CD4-positive, alpha-beta T cell treated with Interleukin-4 for 1 hour (primary cell): ENCODE data around the gene MYPOP.
A peak's percentile ranks its signal among the peaks of the same experiment; 100 is the strongest.
"Not testable (repeated sequence)": the region's sequence is repeated elsewhere in the genome, so short reads cannot be mapped to it uniquely, and the experiment has no call there.

ENCODE experiments used
- DNase-seq, 2 donors: peaks; one replicate each; pipeline ENCODE4 v3.0.0-alpha.2; 2020 to 2022

The MYPOP gene

DNA sequence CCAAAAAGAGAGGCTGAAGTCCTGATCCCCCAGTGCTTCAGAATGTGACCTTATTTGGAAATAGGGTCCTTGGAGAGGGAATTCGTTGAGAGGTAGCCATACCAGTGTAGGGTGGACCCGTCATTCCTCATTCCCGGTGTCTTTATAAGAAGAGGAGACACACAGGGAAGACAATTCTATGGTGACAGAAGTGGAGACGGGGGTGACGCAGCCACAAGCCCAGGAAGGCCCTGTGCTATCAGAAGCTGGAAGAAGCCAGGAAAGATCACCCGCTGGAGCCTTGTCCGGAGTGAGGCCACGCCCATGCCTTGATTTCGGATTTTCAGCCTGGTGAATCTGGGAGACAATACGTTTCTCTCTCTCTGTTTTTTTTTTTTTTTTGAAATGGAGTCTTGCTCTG is 2.6 kb upstream of the MYPOP start:
- DNase-seq = no peak

DNA sequence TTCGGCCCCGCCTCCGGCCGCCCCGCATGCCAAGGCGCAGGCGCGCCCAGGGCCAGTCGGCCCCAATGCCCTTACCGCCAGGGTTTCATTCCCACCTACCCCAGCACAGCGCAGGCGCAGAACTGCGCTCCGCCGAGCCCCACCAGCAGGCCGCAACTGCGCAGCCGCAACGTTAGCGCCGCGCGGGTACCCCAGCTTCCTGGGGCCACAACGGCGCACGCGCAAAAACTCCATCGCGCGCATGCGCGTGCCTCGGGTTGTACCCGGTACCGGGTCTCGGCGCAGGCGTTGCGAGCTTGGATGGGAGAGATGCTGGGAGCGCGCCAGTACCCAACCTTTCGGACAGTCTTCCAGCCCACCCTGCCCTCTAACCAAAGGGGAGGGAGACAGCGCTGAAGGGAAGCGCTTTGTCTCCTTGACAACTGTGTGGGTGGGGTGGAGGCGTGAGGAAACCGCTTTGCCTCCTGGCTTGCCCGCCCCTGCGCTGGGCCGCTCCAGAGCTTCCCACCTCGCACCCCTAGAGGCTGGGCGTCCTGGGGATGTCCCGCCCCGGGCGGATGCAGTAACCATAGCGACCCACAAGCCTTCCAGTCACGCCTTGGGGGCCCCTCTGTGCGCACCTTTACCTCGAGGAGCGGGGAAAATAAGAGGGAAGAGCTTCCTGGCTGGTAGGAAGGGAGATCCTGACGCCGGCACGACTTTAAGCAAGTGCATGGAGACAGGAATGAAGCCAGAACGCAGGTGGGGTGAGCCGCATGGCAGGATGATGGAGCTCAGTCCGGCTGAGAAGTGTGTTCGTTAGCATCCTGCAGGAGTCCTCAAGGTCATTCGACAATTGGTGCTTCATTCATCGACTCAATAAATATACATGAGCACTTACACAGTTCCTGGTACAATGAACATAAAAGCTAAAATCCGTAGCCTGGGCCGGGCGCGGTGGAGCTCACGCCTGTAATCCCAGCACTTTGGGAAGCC is 525 bp upstream of the MYPOP start:
- DNase-seq = peak; percentile 99

DNA sequence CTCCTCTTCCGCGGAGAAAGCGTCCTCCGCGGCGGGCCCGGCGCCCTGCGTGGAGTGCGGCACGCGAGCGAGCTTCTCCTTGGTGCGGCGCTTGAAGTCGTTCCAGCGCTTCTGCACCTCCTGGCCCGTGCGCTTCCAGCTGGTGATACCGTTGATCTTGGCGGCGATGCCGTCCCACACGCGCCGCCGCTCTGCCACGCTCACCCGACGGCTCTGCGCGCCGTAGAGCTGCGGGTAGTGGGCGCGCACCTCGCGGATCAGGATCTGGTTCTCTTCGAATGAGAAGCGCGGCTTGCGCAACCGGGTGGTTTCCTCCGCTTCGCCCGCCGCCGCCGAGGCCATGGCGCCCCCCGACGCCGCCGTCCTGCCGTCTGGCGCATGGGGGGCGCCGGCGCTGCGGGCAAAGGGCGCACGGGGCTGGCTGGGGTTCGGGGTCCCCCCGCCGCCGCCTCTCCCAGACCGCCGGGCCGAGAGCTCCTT is 941 bp downstream of the MYPOP start:
- peak; percentile 29 to 38 for DNase-seq

DNA sequence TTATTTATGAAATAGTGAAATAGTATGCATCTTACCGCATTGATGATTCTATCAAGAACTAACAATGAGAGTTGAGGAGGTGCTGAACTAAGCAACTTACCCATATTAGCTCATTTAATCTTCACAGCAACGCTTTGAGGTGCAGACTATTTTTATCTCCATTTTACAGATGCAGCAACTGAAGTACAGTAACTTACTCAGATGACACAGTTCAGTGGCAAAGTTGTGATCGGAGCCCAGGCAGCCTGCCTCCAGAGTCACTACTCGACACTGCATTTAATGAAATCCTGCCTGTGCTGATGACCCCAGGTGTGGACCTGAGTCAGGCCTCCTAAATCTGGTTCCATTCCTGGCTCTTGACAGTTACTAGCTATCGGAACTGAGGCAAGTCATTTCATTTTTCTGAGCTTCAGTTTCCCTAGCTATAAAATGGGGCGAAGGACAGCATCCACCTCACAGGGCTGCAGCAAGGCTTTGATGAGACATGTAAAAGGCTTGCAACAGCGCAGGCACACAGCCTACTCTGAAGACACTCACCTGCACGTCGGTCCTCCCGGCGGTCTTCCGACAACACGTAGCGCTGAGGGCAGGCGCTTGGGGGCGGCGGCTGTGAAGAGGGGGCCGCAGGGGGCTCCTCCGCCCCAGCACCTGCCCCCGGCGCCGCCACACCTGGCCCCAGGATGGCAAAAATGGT is 1.5 kb downstream of the MYPOP start:
- no peak for DNase-seq

DNA sequence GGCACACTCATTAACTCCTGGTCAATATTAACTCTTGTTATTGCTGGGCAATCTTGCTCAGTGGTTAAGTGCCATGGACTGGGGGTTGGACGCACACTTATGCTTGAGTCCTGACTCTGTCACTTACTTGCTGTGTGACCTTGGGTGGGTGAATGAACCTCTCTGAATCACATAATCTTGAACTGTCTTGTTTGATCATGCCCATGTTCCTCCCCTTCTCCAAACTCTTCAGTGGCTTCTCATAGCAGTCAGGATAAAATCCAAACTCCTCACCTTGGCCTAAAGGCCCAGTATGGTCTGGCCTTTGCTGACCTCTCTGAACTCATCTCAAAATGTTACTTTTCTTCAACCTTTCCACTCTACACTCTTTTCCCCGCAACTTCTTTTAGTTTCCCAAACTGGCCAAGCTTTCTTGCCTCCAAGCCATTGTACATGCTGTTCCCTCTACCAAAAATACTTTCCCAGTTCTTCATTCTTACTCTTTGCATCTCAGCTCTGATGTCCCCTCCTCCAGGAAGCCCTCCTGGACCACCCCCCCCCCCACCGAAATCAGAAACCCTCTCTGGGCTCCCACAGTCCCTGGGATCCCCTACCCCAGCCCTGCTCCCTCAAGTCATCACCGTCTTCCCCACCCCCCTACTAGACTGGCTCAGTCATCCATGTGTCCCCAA is 2.4 kb downstream of the MYPOP start:
- no peak for DNase-seq

DNA sequence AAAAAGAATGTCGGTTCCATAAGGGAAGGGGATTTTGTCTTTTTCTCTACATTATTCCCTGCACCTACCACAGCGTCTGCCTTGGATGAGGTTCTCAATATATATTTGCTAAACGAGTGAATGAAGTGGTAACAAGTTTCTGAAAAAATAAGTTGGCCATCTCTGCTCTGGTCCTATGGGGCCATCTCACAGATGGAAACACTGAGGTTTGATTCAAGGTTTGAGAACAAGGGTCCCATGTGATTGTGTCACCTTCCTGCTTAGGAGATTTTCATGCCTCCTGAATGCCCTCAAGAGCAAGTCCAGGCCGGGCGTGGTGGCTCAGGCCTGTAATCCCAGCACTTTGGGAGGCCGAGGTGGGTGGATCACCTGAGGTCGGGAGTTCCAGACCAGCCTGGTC is 3.2 kb downstream of the MYPOP start:
- DNase-seq = no peak

DNA sequence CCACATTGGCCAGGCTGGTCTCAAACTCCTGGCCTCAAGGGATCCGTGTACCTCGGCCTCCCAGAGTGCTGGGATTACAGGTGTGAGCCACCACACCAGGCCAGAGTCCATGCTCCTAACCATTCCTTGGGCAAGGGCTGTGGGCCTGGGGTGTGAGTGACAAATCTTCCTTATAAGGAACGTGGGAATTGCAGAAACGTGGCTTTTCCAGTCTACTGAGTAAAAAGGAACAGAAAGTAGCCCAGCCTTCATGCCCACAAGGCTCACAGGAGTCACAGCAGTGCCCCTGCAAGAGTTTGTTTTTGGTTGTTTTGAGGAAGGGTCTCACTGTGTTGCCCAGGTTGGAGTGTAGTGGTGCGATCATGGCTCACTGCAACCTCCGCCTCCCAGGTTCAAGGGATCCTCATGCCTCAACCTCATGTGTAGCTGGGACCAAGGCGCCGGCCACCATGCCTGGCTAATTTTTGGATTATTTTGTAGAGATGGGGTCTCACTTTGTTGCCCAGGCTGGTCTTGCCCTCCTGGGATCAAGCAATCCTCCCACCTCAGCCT is 5.1 kb downstream of the MYPOP start:
- no peak for DNase-seq

DNA sequence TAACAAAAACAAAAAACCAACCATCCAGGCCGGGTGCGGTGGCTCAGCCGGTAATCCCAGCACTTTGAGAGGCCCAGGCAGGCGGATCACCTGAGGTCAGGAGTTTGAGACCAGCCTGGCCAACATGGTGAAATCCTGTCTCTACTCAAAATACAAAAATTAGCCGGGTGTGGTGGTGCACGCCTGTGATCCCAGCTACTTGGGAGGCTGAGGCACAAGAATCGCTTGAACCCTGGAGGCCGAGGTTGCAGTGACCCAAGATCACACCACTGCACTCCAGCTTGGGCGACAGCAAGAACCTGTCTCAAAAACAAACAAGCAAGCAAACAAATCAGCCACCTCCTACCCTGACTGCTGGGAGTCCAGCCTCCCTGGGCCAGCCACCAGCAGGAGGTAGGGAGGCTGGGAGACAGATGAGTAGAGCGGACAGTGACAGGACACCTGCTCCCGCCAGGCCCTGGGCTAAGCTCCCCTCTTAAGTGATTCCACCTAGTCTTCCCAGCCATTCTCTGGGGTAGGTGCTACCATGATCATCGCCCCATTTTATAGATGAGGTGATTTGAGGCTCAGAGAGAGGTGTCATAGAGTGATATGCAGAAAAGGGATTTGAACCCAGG is 6.3 kb downstream of the MYPOP start:
- DNase-seq = not testable (repeated sequence)

DNA sequence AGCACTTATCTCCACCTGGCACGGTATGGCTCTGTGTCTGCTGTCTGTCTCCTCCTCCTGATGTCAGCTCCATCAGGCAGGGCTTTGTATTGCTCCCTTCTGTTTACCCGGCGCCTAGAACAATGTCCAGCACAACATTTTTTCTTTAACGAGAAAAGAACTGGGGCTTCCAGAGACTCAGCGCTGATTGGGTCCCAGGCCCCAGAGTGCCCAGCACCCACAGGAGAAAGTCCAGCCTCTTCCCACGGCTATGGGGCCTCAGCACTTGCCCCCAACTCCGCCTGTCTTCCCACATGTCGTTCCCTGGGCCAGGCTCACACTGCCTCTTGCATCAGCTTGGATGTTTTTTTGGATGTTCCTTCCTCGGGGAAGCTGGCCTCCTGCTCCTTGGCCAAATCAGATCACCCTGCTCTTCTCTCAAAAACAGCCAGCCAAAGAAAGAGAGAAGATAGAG is 6.9 kb downstream of the MYPOP start:
- DNase-seq = no peak

DNA sequence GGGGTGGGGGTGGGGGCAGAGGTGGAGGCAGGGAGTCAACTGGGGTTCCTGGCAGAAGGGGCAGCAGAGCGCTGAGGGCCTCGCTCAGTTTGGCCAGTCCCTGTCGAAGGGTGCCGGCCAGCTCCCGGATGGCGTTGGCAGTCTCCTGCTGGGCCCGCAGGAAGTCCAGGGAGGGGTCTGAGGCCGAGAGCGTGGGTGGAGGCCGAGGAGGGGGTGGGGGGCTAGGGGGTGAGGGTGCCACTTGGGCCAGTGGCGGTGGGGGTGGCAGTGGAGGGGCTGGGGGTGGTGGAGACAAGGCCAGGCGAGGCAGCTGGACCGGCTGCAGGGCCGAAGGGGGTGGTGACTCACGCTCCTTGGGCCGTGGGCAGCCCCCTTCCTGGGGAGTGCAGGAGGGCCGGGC is 11.5 kb downstream of the MYPOP start:
- no peak for DNase-seq

DNA sequence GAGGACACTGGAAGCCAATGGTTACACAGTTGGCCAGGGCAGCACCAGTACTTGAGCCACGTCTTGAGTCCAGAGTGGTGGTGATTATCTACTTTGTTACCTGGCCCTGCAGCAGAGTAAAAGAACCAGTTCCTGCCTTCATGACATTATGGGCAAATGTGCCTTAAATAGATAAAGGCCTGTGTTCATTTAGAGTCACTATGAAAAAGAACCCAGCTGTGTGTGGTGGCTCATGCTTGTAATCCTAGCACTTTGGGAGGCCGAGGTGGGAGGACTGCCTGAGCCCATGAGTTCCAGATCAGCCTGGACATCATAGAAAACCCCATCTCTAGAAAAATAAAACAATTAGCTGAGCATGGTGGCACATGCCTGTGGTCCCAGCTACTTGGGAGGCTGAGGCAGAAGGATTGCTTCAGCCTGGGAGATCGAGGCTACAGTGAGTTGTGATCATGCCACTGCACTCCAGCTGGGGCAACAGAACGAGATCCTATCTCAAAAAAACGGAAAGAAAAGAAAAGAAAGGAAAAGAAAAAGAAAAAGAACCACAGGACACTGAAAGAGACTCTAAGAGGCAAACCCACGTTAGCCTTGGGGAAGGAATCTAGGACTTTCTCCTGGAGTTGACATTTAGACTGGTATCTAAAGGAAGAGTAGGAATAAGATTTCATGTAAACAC is 13.1 kb downstream of the MYPOP start:
- DNase-seq = no peak

DNA sequence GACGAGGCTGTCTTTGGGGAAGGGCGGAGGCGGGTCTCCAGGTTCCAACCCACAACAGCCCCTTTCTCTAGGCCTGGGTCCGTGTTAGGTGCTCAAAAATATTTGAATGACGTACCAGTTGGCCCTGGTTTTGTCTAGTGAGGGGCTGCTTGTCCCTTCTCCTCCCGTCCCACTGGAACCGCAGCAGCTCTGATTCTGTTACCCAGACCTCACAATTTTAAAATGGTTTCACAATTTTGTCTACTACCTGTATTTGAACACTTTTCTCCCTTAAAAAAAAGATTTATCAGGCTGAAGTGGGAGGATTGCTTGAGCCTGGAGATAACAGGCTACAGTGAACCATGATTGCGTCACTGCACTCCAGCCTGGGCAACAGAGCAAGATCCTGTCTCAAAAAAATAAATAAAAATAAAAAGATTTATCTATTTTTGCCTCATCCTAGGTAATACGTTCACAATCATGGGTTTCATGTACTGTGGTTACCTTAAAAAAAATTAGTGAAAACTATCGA is 15.2 kb downstream of the MYPOP start:
- DNase-seq = no peak

DNA sequence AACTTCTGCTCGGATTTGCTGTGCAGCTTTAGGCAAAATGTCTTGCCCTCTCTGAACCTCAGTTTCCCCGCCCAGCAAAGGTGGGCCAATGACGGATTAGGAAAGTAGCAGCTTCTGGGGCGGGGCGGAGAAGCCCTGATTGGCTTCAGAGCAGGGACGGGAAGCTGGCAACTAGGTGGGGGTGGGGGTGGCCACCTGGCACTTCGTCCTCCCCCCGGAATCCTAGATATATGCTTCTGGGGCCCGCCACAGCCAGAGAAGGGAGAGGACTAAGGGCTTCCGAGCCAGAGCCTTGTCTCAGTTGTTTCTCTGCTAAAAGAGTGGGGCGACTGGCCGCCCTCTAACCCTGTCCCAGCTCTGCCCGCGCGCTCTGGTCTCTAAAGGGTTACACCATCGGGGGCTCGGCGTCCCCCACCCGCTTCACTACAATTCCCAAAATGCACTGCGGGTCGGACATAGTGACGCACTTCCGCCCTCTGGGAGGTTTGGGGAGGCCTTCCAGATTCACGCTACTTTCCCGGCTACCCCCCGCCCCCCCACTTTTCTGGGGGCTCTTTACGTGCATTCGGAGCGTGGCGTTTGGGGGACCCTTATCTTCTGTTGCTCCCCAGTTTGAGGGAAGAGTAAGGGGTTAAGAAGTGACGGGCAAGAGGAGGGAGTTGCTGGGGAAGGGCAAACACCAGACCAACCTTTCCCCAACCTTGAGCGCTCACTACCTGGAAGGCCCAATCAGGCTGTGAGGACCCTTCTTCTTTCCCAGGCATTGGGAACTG is 15.8 kb downstream of the MYPOP start:
- peak; percentile 92 to 94 for DNase-seq

DNA sequence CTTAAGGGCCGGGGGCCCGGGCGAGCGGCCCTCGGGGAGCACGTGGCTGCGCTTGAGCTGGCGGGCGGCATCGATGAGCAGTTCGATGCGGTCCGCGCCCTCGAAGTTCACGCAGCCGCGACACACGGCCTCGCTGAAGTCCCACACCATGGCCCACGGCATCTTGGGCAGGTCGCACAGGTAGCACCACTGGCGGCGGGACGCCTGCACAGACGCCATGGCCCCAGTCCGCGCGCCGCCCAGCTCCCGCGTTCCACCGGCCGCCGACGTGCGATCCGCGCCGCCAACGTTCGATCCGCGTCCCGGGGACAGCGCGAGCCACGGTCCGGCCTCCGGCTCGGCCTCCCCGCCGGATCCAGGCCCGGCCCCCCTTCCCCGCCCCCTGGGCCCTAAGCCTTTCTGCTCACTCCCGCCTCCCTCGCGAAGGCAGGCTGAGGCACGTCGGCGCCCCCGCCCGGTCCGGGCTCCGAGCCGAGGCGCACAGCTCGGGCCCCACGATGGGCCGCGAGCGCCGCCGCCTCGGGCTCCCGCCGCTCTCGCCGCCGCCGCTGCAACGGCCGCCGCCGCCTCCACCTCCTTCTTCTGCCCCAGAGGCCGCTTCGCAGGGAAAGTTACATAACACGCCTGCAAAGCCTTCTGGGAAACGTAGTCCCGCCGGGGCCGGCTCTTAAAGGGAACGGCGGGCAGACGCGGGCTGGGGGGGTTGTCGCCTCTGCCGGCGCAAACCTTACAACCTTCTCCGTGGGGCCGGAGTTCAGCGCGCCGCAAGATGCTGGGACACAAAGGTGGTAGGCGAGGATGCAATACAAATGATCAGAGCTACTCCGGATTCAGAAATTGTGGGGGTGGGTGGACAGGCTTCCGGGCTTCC is 16.6 kb downstream of the MYPOP start, which contains the start of gene IRF2BP1:
IRF2BP1 (minus strand) TSS at position 586 of the 871 bp plus-strand sequence; CDS start at position 219, 367 bp downstream.
- peak; percentile 92 to 93 for DNase-seq

DNA sequence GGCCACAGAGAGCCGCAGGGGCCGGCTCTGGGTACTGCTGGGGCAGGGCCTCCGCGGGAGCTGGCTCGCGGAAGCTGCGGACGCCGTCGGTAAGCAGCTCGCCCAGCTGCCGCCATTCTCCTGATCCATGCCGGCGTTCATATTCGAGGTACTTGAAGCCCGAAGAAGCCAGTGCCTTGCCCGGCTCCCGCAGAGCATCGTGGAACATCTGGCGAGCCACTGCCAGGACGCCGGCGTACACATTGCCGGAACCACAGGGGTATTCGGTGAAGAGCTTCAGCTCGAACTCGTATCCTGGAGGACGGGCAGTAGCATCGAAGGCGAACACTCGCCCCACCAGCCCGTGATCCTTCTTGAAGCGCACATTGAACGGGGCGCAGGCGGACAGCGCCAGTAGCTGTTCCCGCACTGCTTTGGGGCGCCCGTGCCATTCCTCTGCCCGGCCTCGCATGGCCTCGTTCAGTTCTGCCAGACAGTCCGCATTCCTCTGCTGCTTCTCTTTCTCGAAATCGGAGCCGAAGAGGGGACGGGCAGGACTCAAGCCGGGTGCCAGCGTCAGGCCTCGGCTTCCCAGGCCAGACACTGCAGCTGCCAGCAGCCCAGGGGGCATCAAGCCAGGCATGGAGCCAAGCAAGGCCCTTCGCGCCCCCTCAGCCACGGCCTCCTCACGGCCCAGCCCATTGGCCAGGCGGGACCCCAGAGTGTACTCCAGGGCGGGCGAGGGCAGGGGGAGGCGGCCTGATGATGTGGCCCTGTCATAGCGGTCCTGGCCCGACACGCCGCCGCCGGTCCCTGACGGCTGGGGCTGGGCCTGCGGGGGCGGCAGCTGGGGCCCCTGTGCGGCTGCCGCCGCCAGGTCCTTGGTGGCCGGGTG is 17.5 kb downstream of the MYPOP start:
- DNase-seq = no peak

DNA sequence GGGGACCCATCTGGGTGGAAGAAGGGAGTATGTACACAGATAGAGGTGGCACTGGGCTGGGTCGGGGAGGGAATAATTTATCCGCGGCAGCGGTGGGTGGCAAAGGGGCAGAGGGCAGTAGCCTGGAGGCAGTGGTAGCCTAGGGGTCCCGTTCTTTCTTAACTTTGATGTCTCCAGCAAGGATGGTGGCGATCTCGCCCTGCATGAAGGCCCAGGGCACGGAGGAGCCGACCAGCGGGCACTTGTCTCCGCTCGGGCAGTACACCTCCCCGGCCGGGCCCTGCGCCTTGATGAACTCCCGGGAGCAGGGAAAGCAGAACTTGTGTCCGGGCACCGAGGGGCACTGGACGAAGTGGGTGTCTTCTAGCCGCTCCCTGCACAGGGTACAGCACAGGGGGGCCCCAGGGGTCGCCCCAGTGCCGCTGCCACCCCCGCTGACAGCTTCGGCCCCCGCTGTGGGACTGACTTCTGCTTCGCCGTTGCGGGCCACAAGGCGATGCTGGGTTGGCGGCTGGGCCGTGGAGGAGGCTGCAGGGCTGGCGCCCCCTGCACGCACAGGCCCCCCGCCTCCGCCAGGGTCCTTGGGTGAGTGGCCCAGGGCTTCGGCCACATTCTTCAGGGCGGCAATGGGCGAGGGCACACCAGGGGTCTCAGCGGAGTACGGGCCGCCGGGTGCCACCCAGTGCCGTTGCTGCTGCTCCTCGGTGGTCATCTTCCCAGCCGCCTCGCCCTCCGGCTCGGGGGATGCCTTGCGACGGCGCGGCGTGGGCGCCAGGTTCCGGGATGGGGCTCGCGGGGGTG is 18.3 kb downstream of the MYPOP start:
- no peak for DNase-seq

DNA sequence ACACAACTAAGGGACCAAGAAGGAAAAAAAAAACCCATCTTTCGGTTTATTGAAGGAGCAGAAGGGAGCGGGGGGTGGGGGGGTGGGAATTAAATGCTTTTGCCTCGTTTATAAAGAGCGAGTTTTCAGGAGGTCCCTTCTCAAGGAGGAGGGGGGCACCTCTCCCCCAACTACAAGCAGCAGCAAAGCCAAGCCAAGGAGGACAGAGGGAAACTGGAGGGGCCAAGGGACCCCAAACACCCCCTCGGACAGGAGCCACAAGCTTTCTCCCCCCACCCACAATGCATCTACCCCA is 18.9 kb downstream of the MYPOP start:
- DNase-seq = no peak
